Activated CD8-positive, alpha-beta T cell treated with anti-CD3 and anti-CD28 coated beads for 36 hours (primary cell): ENCODE results near the gene SPINDOC. TPM values are rescaled to one million over a fixed set of nuclear protein-coding genes. Genes with fewer than 3 reads are reported as not detected.

Source experiments
- ATAC-seq: fragments of 200-7000 bp; cut with Tn5 transposase; one replicate; pipeline ENCODE4 v1.10.0; 2021; ENCODE audit warnings: mild to moderate bottlenecking, moderate library complexity
- CTCF ChIA-PET: fragments of 350-600 bp; sonication (Branson Sonifier 250); formaldehyde crosslinking; loops from one replicate; lab custom pipeline; 2021; ENCODE audit warnings: antibody characterized with exemption; lab: Charles Lee
- POLR2A ChIA-PET: fragments of 350-600 bp; sonication (Branson Sonifier 250); formaldehyde crosslinking; loops from one replicate; lab custom pipeline; 2021; ENCODE audit warnings: antibody characterized with exemption; lab: Charles Lee
- DNase-seq: peaks from one replicate; pipeline ENCODE4 v3.0.0-alpha.2; 2020
- H3K27ac Mint-ChIP-seq: one replicate; pipeline ENCODE4 v1.8.0; 2021; ENCODE audit warnings: mild to moderate bottlenecking, mixed read lengths
- H3K27me3 Mint-ChIP-seq: one replicate; pipeline ENCODE4 v1.8.0; 2021; ENCODE audit warnings: mixed read lengths
- H3K36me3 Mint-ChIP-seq: one replicate; pipeline ENCODE4 v1.8.0; 2021; ENCODE audit warnings: low read depth, mixed read lengths
- H3K4me1 Mint-ChIP-seq: one replicate; pipeline ENCODE4 v1.8.0; 2021; ENCODE audit warnings: low read depth, mixed read lengths
- H3K4me3 Mint-ChIP-seq: one replicate; pipeline ENCODE4 v1.8.0; 2021; ENCODE audit warnings: mild to moderate bottlenecking, moderate library complexity, mixed read lengths
- H3K9me3 Mint-ChIP-seq: one replicate; pipeline ENCODE4 v1.8.0; 2021; ENCODE audit warnings: mixed read lengths
- intact Hi-C: fragments of 100-400 bp; cut with micrococcal nuclease; formaldehyde crosslinking; loops from one replicate; pipeline ENCODE4 v1.10.0; 2022
- total RNA-seq, 2 experiments: library from RNA; stranded (reverse); gene quantifications; one replicate each; pipeline ENCODE4 v1.2.3, GENCODE V29; 2021
- TF ChIP-seq, protein P1 (sequence below): fragments of 200-600 bp; IDR thresholded peaks from one replicate; pipeline ENCODE4 v1.8.0; 2022; ENCODE audit warnings: antibody characterized with exemption, mild to moderate bottlenecking

SPINDOC gene
- total RNA-seq, 2 experiments from 2014 or later = 28.4 to 29.0 TPM

GRCh38 chr11:63839508-63840355 is 26.5 kb downstream of the SPINDOC start:
- Mint-ChIP-seq H3K4me3 (peak overlapping the region; percentile 98), H3K27ac (peak overlapping the region; percentile 93), H3K9me3 (no peaks in the 10 kb centered on the region), H3K27me3 (no peaks in the 10 kb centered on the region), H3K36me3 (peaks cover 19% of the 10 kb centered on the region), H3K4me1 (peaks cover 55% of the 10 kb centered on the region)
- TF ChIP-seq, protein P1, sequence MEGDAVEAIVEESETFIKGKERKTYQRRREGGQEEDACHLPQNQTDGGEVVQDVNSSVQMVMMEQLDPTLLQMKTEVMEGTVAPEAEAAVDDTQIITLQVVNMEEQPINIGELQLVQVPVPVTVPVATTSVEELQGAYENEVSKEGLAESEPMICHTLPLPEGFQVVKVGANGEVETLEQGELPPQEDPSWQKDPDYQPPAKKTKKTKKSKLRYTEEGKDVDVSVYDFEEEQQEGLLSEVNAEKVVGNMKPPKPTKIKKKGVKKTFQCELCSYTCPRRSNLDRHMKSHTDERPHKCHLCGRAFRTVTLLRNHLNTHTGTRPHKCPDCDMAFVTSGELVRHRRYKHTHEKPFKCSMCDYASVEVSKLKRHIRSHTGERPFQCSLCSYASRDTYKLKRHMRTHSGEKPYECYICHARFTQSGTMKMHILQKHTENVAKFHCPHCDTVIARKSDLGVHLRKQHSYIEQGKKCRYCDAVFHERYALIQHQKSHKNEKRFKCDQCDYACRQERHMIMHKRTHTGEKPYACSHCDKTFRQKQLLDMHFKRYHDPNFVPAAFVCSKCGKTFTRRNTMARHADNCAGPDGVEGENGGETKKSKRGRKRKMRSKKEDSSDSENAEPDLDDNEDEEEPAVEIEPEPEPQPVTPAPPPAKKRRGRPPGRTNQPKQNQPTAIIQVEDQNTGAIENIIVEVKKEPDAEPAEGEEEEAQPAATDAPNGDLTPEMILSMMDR = no peak
- ATAC-seq = no peak
- intact Hi-C loops = loop anchor here (5.0 to 10.0 kb wide), 4 partner anchors 33 to 305 kb away; no protein-coding TSS in a partner anchor
- CTCF ChIA-PET = interaction anchor here (0.9 to 8.9 kb wide), 7 partner anchors 8 to 106 kb away, joined by 3 to 146 read pairs (median 14); no protein-coding TSS in a partner anchor
- POLR2A ChIA-PET = interaction anchor here (0.7 to 1.4 kb wide), 6 partner anchors 11 to 135 kb away, joined by 3 to 6 read pairs (median 3); partner anchors contain the start of gene COX8A
- DNase-seq = peak; percentile 61

DNA sequence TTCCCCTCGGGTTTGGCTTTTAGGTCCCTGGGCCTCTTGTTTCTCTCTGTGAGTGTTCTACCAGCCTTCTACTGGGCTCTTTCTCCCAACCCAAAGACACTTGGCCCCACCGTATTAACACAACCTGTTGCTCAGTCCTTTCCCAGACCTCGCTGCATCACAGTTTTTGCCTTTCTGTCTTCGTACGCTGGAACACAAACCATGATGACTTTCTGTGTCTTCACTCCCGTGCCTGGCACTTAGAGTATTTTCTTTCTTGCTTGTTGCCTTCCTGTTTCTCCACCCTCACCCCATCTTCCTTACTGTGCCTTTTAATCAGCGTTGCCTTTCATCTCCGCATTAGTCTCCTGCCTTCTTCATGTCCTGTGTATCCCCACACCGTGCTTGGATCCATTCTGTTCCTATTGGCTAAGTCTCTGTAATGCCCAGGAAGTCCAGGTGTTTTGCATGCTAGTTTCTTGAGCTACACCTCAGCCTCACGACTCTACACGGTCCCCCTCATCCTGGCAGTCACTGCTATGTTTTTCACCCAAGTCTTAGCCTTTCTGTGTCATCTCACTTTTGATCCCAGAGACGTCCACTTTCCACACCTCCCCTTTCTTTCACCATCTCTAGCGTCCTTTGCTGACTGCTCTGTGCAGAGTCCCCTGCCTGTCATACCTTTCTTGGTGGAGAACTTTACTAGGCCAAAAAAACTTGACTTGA is 27.3 kb downstream of the SPINDOC start:
- peak overlapping the region; percentile 93 for H3K27ac Mint-ChIP-seq
- ChIA-PET POLR2A (interaction anchor here (1.3 to 1.5 kb wide), 5 partner anchors 15 to 134 kb away, joined by 3 to 6 read pairs (median 3); partner anchors contain the start of gene COX8A), CTCF (interaction anchor here (0.6 to 1.3 kb wide), 3 partner anchors 38 to 106 kb away, joined by 3 read pairs; no protein-coding TSS in a partner anchor)
- H3K9me3 Mint-ChIP-seq = no peaks in the 10 kb centered on the region
- no peak for ATAC-seq
- TF ChIP-seq, protein P1 = no peak
- no peaks in the 10 kb centered on the region for H3K27me3 Mint-ChIP-seq
- peaks cover 21% of the 10 kb centered on the region for H3K36me3 Mint-ChIP-seq
- intact Hi-C loops = loop anchor here (10.0 kb wide), 1 partner anchor 54 kb away; no protein-coding TSS in a partner anchor
- peak; percentile 21 for DNase-seq
- H3K4me3 Mint-ChIP-seq = peak overlapping the region; percentile 98
- H3K4me1 Mint-ChIP-seq = peaks cover 63% of the 10 kb centered on the region

GRCh38 chr11:63841554-63841953 is 28.3 kb downstream of the SPINDOC start:
- intact Hi-C loops = loop anchor here (10.0 kb wide), 1 partner anchor 53 kb away; no protein-coding TSS in a partner anchor
- Mint-ChIP-seq H3K36me3 (peaks cover 23% of the 10 kb centered on the region), H3K27ac (peak overlapping the region; percentile 22), H3K9me3 (no peaks in the 10 kb centered on the region), H3K27me3 (no peaks in the 10 kb centered on the region), H3K4me3 (peak overlapping the region; percentile 98), H3K4me1 (peaks cover 68% of the 10 kb centered on the region)
- ChIA-PET CTCF (interaction anchor here (1.1 to 1.8 kb wide), 4 partner anchors 60 to 116 kb away, joined by 3 to 4 read pairs (median 3); no protein-coding TSS in a partner anchor), POLR2A (interaction anchor here (0.9 to 1.5 kb wide), 3 partner anchors 11 to 51 kb away, joined by 3 to 4 read pairs (median 3); no protein-coding TSS in a partner anchor)
- DNase-seq (no peak), ATAC-seq (no peak)
- TF ChIP-seq, protein P1 = no peak

GRCh38 chr11:63843041-63843440 is 29.8 kb downstream of the SPINDOC start:
- H3K27ac Mint-ChIP-seq = peak overlapping the region; percentile 16
- H3K4me3 Mint-ChIP-seq = no peak overlapping the region
- intact Hi-C loops = loop anchor here (10.0 kb wide), 1 partner anchor 52 kb away; no protein-coding TSS in a partner anchor
- H3K27me3 Mint-ChIP-seq = no peaks in the 10 kb centered on the region
- ChIA-PET CTCF (interaction anchor here (1.0 to 1.8 kb wide), 5 partner anchors 20 to 78 kb away, joined by 3 to 4 read pairs (median 3); no protein-coding TSS in a partner anchor), POLR2A (interaction anchor here (1.1 kb wide), 1 partner anchor 20 kb away, joined by 3 read pairs; no protein-coding TSS in a partner anchor)
- no peak for ATAC-seq
- peaks cover 23% of the 10 kb centered on the region for H3K36me3 Mint-ChIP-seq
- no peaks in the 10 kb centered on the region for H3K9me3 Mint-ChIP-seq
- TF ChIP-seq, protein P1 = no peak
- peaks cover 70% of the 10 kb centered on the region for H3K4me1 Mint-ChIP-seq
- DNase-seq = no peak
